Erythroblast (primary cell): ENCODE measurements around the gene SLC35E3.

Experiments used
- GATA1 ChIP-seq: IDR thresholded peaks from 2 replicates; pipeline ENCODE4 v1.6.1; 2011; ENCODE audit warnings: low read depth, mild to moderate bottlenecking, control low read depth, low read length, moderate library complexity
- POLR2A ChIP-seq: IDR thresholded peaks from 2 replicates; pipeline ENCODE4 v1.6.1; 2011; ENCODE audit warnings: mild to moderate bottlenecking, low read length

GRCh38 chr12:68790952-68791234 is 44.9 kb downstream of the SLC35E3 start:
- no peak for TF ChIP-seq POLR2A
- TF ChIP-seq GATA1 = no peak
